Measurements from ENCODE around the gene MRPL20. TPM values are rescaled to one million over a fixed set of nuclear protein-coding genes. Genes with fewer than 3 reads are reported as not detected.
"Not testable (repeated sequence)": the region's sequence is repeated elsewhere in the genome, so short reads cannot be mapped to it uniquely, and the experiment has no call there.

Gene MRPL20
- total RNA-seq, 1 donor from 2014 or later, result 96.1 TPM

GRCh38 chr1:1449099-1449739, 42.1 kb upstream of the MRPL20 start, which contains the start of gene ATAD3C:
ATAD3C (plus strand) TSS chr1:1449689; CDS start chr1:1450684, 995 bp downstream.
- H3K36me3 ChIP-seq, result no peaks in the 10 kb centered on the region
- Mint-ChIP-seq H3K27me3 (ENCODE audit: insufficient read depth, low read depth) (peaks cover 3% of the 10 kb centered on the region), H3K9me3 (no peaks in the 10 kb centered on the region), H3K4me3 (no peak within 1 kb of the TSS), H3K4me1 (no peaks in the 10 kb centered on the region), H3K27ac (no peak within 1 kb of the TSS), H3K36me3 (no peaks in the 10 kb centered on the region)
- TF ChIP-seq CTCF (IDR thresholded peaks at IDR 0.05) (no peak), EZH2 (IDR thresholded peaks at IDR 0.05) (no peak), EZH2phosphoT487 (IDR thresholded peaks at IDR 0.05) (no peak)
- no peak within 1 kb of the TSS for H2AFZ ChIP-seq (replicated peaks)
- H3K4me3 ChIP-seq, result no peak within 1 kb of the TSS
- H3F3A ChIP-seq (ENCODE audit: low read depth), result no peaks in the 10 kb centered on the region
- peak within 1 kb of the TSS; percentile 49 for H3K9ac ChIP-seq
- no peak for DNase-seq (ENCODE audit: low spot score)
- no peaks in the 10 kb centered on the region for H3K27me3 ChIP-seq
- H3K9me3 ChIP-seq (ENCODE audit: low read depth), result no peaks in the 10 kb centered on the region
- H3K4me2 ChIP-seq, result no peak within 1 kb of the TSS
- H3K79me2 ChIP-seq (ENCODE audit: low read depth), result no peaks in the 10 kb centered on the region
- H3K27ac ChIP-seq, result no peak within 1 kb of the TSS
- H3K4me1 ChIP-seq, result no peaks in the 10 kb centered on the region
- no peaks in the 10 kb centered on the region for H4K20me1 ChIP-seq (ENCODE audit: low read depth)

- DNase-seq (ENCODE audit: low spot score); H3K27me3 ChIP-seq; H3K4me3 Mint-ChIP-seq; H3F3A ChIP-seq (ENCODE audit: low read depth); H3K4me1 ChIP-seq; H3K9me3 Mint-ChIP-seq; H3K4me3 ChIP-seq; H3K9ac ChIP-seq; H3K4me2 ChIP-seq; H4K20me1 ChIP-seq (ENCODE audit: low read depth); H2AFZ ChIP-seq (replicated peaks); H3K9me3 ChIP-seq (ENCODE audit: low read depth); H3K27ac ChIP-seq; H3K27me3 Mint-ChIP-seq (ENCODE audit: insufficient read depth, low read depth); H3K27ac Mint-ChIP-seq; H3K4me1 Mint-ChIP-seq; H3K79me2 ChIP-seq (ENCODE audit: low read depth); H3K36me3 Mint-ChIP-seq; H3K36me3 ChIP-seq: not testable (repeated sequence)
These were observed 39.5 kb upstream of the MRPL20 start for GRCh38 chr1:1446631-1447030.

DNA sequence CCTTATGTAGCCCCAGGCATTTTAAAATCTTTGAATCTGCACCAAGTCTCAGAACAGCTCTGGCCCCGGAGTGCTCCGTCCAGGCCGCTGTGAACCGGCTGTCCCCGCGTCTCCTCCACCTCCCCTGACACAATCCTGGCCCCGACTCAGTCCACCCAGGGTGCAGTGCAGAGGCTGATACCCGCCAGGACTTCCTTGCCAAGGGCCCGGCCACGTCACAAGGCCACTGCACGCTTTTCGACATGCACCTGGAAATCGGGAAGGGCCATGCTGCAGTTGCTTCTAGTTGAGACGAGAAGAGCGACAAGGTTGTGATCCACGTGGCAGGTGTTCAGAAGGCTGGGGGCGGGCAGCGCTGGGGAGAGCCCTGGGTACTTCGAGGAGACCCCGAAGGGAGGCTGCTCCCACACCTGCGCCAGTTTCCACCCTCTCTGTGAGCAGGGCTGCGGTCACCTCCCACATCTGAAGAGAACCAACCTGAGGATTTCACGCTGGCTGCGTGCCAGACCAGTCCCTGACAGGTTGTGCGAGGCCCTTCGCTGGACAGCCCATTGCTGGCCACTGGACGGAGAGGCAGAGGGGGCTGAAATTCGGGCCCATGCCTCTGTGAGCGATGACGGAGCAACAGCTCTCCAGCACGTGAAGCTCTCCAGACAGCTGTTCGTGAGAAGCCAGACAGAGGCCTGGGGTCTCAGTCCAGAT, 35.1 kb upstream of the MRPL20 start:
- Histone ChIP-seq H3K9ac (no peak overlapping the region), H2AFZ (replicated peaks) (no peak overlapping the region), H3K36me3 (no peaks in the 10 kb centered on the region), H3K27me3 (peaks cover 1% of the 10 kb centered on the region), H3K4me3 (no peak overlapping the region), H3K79me2 (ENCODE audit: low read depth) (no peaks in the 10 kb centered on the region), H3K27ac (no peak overlapping the region), H3K4me1 (no peaks in the 10 kb centered on the region), H3K4me2 (no peak overlapping the region), H4K20me1 (ENCODE audit: low read depth) (no peaks in the 10 kb centered on the region), H3K9me3 (ENCODE audit: low read depth) (no peaks in the 10 kb centered on the region), H3F3A (ENCODE audit: low read depth) (no peaks in the 10 kb centered on the region)
- no peak for DNase-seq (ENCODE audit: low spot score)
- Mint-ChIP-seq H3K4me1 (peaks cover 4% of the 10 kb centered on the region), H3K27ac (peak overlapping the region; percentile 63), H3K27me3 (ENCODE audit: insufficient read depth, low read depth) (peaks cover 2% of the 10 kb centered on the region), H3K9me3 (no peaks in the 10 kb centered on the region), H3K36me3 (no peaks in the 10 kb centered on the region), H3K4me3 (peak overlapping the region; percentile 48)
- TF ChIP-seq CTCF (IDR thresholded peaks at IDR 0.05), result no peak
- no peak for TF ChIP-seq EZH2 (IDR thresholded peaks at IDR 0.05)
- no peak for TF ChIP-seq EZH2phosphoT487 (IDR thresholded peaks at IDR 0.05)

Data from neural progenitor cell (in vitro differentiated cells).